HG03460 (cell line): ENCODE data around the gene HOXD12.

ENCODE experiments used
- ATAC-seq: cut with Tn5 transposase; IDR thresholded peaks from one replicate; pipeline ENCODE4 v1.9.1; 2021; ENCODE audit not compliant: unreplicated experiment

The HOXD12 gene

GRCh38 chr2:176099728-176100546 lies at the start of gene HOXD12:
Gene HOXD12, plus strand, starts transcription at chr2:176099795. Its CDS starts 7 bp downstream, at chr2:176099802.
- ATAC-seq = no peak

GRCh38 chr2:176056406-176056805 lies 43.2 kb upstream of the HOXD12 start:
- ATAC-seq = no peak

GRCh38 chr2:176063958-176064357 lies 35.6 kb upstream of the HOXD12 start:
- no peak for ATAC-seq

GRCh38 chr2:176066645-176067588 lies 32.7 kb upstream of the HOXD12 start:
- no peak for ATAC-seq

GRCh38 chr2:176067589-176068418 lies 31.8 kb upstream of the HOXD12 start:
- ATAC-seq = no peak

- ATAC-seq = no peak
Observed at GRCh38 chr2:176068419-176068832, 31.2 kb upstream of the HOXD12 start.

- ATAC-seq = no peak
Observed at GRCh38 chr2:176071330-176072291, 28.0 kb upstream of the HOXD12 start.

- ATAC-seq = no peak
Observed at GRCh38 chr2:176072292-176072669, 27.3 kb upstream of the HOXD12 start.

GRCh38 chr2:176072951-176073904 lies 26.4 kb upstream of the HOXD12 start:
- no peak for ATAC-seq

GRCh38 chr2:176074919-176075425 lies 24.6 kb upstream of the HOXD12 start:
- ATAC-seq = no peak

- ATAC-seq = no peak
Observed at GRCh38 chr2:176075481-176075880, 24.1 kb upstream of the HOXD12 start.

GRCh38 chr2:176076063-176076462 lies 23.5 kb upstream of the HOXD12 start:
- ATAC-seq = no peak

GRCh38 chr2:176076796-176077195 lies 22.8 kb upstream of the HOXD12 start:
- ATAC-seq = no peak

- no peak for ATAC-seq
Observed at GRCh38 chr2:176078541-176079284, 20.9 kb upstream of the HOXD12 start.

GRCh38 chr2:176079285-176079830 lies 20.2 kb upstream of the HOXD12 start:
- ATAC-seq = no peak

GRCh38 chr2:176079831-176080539 lies 19.6 kb upstream of the HOXD12 start:
- no peak for ATAC-seq
